GM12878 (cell line): Measurements from ENCODE around the gene REPIN1. TPM values are rescaled to one million over a fixed set of nuclear protein-coding genes. Genes with fewer than 3 reads are reported as not detected.

Source experiments
- ATAC-seq: fragments of 200-7000 bp; cut with Tn5 transposase; 3 replicates; pipeline ENCODE4 v1.9.1; 2020; ENCODE audit warnings: mild to moderate bottlenecking, moderate library complexity
- BruUV-seq: library from RNA; stranded (reverse); fragments of 400-500 nt; replicated peaks from 2 replicates; lab custom pipeline; 2021; lab: Mats Ljungman, UMichigan
- CTCF ChIA-PET: fragments of 300-600 bp; sonication (Branson Sonifier 250); formaldehyde crosslinking; extraction: SDS; loops from one replicate; lab custom pipeline; 2021; ENCODE audit warnings: inconsistent platforms; lab: Yijun Ruan, JAX
- POLR2A ChIA-PET: fragments of 350-600 bp; formaldehyde crosslinking; extraction: SDS; loops from one replicate; lab custom pipeline; 2021; ENCODE audit warnings: inconsistent platforms; lab: Charles Lee
- RAD21 ChIA-PET: fragments of 300-600 bp; sonication (Branson Sonifier 250); formaldehyde crosslinking; loops from one replicate; lab custom pipeline; 2023; ENCODE audit warnings: antibody characterized with exemption; ENCODE audit not compliant: unreplicated experiment; lab: Charles Lee
- SMC1A ChIA-PET: fragments of 300-600 bp; sonication (Branson Sonifier 250); formaldehyde crosslinking; loops from one replicate; lab custom pipeline; 2023; ENCODE audit not compliant: unreplicated experiment, uncharacterized antibody; lab: Charles Lee
- DNase-seq: peaks from one replicate; pipeline ENCODE4 v3.0.0-alpha.2; 2011; ENCODE audit warnings: low read depth, low spot score
- FAIRE-seq: peaks from 3 replicates; lab custom pipeline; 2011; peaks lifted over from hg19 to GRCh38; lab: Jason Lieb, UNC
- H2AFZ ChIP-seq: 2 replicates; pipeline ENCODE4 v1.6.0; 2011; ENCODE audit warnings: low read depth, low read length, control low read depth; ENCODE audit not compliant: control insufficient read depth
- H3K27ac ChIP-seq: 2 replicates; pipeline ENCODE4 v1.5.1; 2011; ENCODE audit warnings: control low read depth; ENCODE audit not compliant: control insufficient read depth, insufficient read depth
- H3K27me3 ChIP-seq, 2 experiments: replicated peaks in 1 of 2; 2 replicates each; pipeline versions ENCODE4 v1.6.0 to v1.6.1; 2011; ENCODE audit warnings: low read length in 1 of 2; ENCODE audit not compliant: control insufficient read depth in 2 of 2, insufficient read depth in 2 of 2
- H3K36me3 ChIP-seq, 2 experiments: 2 replicates each; pipeline ENCODE4 v1.5.1; 2011; ENCODE audit warnings: low read length in 1 of 2; ENCODE audit not compliant: control insufficient read depth in 2 of 2, insufficient read depth in 2 of 2
- H3K4me1 ChIP-seq: 2 replicates; pipeline ENCODE4 v1.6.1; 2011; ENCODE audit warnings: mild to moderate bottlenecking, low read length, moderate library complexity, mixed read lengths; ENCODE audit not compliant: control insufficient read depth, insufficient read depth
- H3K4me2 ChIP-seq: 2 replicates; pipeline ENCODE4 v1.6.0; 2011; ENCODE audit warnings: control low read depth; ENCODE audit not compliant: control insufficient read depth, insufficient read depth
- H3K4me3 ChIP-seq: fragments of 200-600 bp; sonication (generic); 2 replicates; pipeline ENCODE4 v1.5.1; 2016
- H3K79me2 ChIP-seq: 2 replicates; pipeline ENCODE4 v1.6.0; 2011; ENCODE audit warnings: low read length; ENCODE audit not compliant: control insufficient read depth, insufficient read depth
- H3K9ac ChIP-seq: 2 replicates; pipeline ENCODE4 v1.8.0; 2011; ENCODE audit warnings: low read length, control low read depth, mixed read lengths; ENCODE audit not compliant: control insufficient read depth, insufficient read depth
- H3K9me3 ChIP-seq: replicated peaks from 3 replicates; pipeline ENCODE4 v1.5.1; 2011; ENCODE audit warnings: mild to moderate bottlenecking, low read length; ENCODE audit not compliant: control insufficient read depth, insufficient read depth
- H4K20me1 ChIP-seq: 2 replicates; pipeline ENCODE4 v1.6.0; 2011; ENCODE audit not compliant: control insufficient read depth, insufficient read depth
- ASH2L ChIP-seq: fragments of 300-600, 200-600 bp; sonication (generic); IDR thresholded peaks from 2 replicates; pipeline ENCODE4 v1.6.1; 2017; ENCODE audit warnings: low read depth, mild to moderate bottlenecking, borderline replicate concordance
- ATF7 ChIP-seq: fragments of 450-650 bp; IDR thresholded peaks from 2 replicates; pipeline ENCODE4 v1.6.1; 2016; ENCODE audit warnings: low read depth, mild to moderate bottlenecking
- EED ChIP-seq: sonication (generic); IDR thresholded peaks from 2 replicates; pipeline ENCODE4 v1.6.1; 2016; ENCODE audit warnings: antibody characterized with exemption, low read depth
- ETV6 ChIP-seq, 2 experiments: fragments of 450-650 bp in 1 of 2; IDR thresholded peaks in 1 of 2; conservative IDR thresholded peaks in 1 of 2; 2 replicates each; pipeline ENCODE4 v1.6.1; 2014; ENCODE audit warnings: antibody characterized with exemption in 1 of 2, borderline replicate concordance in 1 of 2, low read depth in 1 of 2, mild to moderate bottlenecking in 1 of 2, moderate library complexity in 1 of 2
- GABPA ChIP-seq: IDR thresholded peaks from 2 replicates; pipeline ENCODE4 v1.6.1; 2014; ENCODE audit warnings: antibody characterized with exemption, low read depth, mild to moderate bottlenecking, inconsistent platforms
- KDM1A ChIP-seq: fragments of 200-600 bp; sonication (generic); IDR thresholded peaks from 2 replicates; pipeline ENCODE4 v1.6.1; 2016; ENCODE audit warnings: borderline replicate concordance
- MTA2 ChIP-seq: fragments of 450-650 bp; IDR thresholded peaks from 2 replicates; pipeline ENCODE4 v1.6.1; 2016; ENCODE audit warnings: low read depth, mild to moderate bottlenecking, moderate library complexity
- NFIC ChIP-seq: IDR thresholded peaks from 2 replicates; pipeline ENCODE4 v1.6.1; 2012; ENCODE audit warnings: low read depth, mild to moderate bottlenecking, inconsistent platforms, low read length, moderate library complexity
- NR2C1 ChIP-seq: fragments of 450-650 bp; IDR thresholded peaks from 2 replicates; pipeline ENCODE4 v1.6.1; 2017; ENCODE audit warnings: antibody characterized with exemption, mild to moderate bottlenecking, moderate library complexity
- PKNOX1 ChIP-seq: fragments of 450-650 bp; IDR thresholded peaks from 2 replicates; pipeline ENCODE4 v1.6.1; 2016; ENCODE audit warnings: mild to moderate bottlenecking
- PML ChIP-seq: IDR thresholded peaks from 2 replicates; pipeline ENCODE4 v1.6.1; 2012; ENCODE audit warnings: low read length, inconsistent platforms
- RELB ChIP-seq: fragments of 450-650 bp; IDR thresholded peaks from 2 replicates; pipeline ENCODE4 v1.6.1; 2017; ENCODE audit warnings: low read depth, mild to moderate bottlenecking, moderate library complexity
- SPI1 ChIP-seq: IDR thresholded peaks from 2 replicates; pipeline ENCODE4 v1.6.1; 2011; ENCODE audit warnings: low read depth, mild to moderate bottlenecking, low read length, moderate library complexity, borderline replicate concordance; ENCODE audit not compliant: insufficient read depth
- SRF ChIP-seq, 2 experiments: IDR thresholded peaks; 2 replicates each; pipeline ENCODE4 v1.6.1; 2011; ENCODE audit warnings: low read depth in 2 of 2, low read length in 2 of 2, mild to moderate bottlenecking in 1 of 2, moderate library complexity in 1 of 2
- ZNF24 ChIP-seq: fragments of 450-650 bp; IDR thresholded peaks from 2 replicates; pipeline ENCODE4 v1.6.1; 2017; ENCODE audit warnings: antibody characterized with exemption, mild to moderate bottlenecking
- ZNF687 ChIP-seq: fragments of 450-650 bp; IDR thresholded peaks from 2 replicates; pipeline ENCODE4 v1.6.1; 2017; ENCODE audit warnings: mild to moderate bottlenecking, moderate library complexity
- WGBS: methylation state at CpG from one replicate; pipeline ENCODE4 v1.1.6; 2016; ENCODE audit warnings: low lambda C conversion rate; ENCODE audit not compliant: insufficient replicate concordance, insufficient coverage; ENCODE audit errors: missing lambda C conversion rate; 5-methylcytosine and 5-hydroxymethylcytosine counted together
- in situ Hi-C: fragments of 300-500 bp; cut with MboI; formaldehyde crosslinking; loops from 9 replicates; pipeline ENCODE4 v1.14.3; 2018; ENCODE audit warnings: mixed read lengths
- intact Hi-C: fragments of 100-400 bp; cut with micrococcal nuclease; formaldehyde crosslinking; loops from one replicate; pipeline ENCODE4 v1.14.2; 2022; ENCODE audit not compliant: unreplicated experiment
- polyA plus RNA-seq, 11 experiments: library from polyadenylated mRNA; depleted of rRNA in 4 of 11; unstranded in 6 of 11; stranded (reverse) in 5 of 11; fragments of >200 nt; fragmentation: Nextera tagmentation in 4 of 11; fragmentation: Illumina TruSeq in 1 of 11; extraction: Ambion mirVana in 4 of 11; extraction: Trizol in 1 of 11; gene quantifications; 1 replicate in 1 of 11; 2 replicates in 10 of 11; pipeline versions ENCODE4 v1.2.1 to v1.2.3, GENCODE V29; 2011 to 2016; ENCODE audit warnings: inconsistent platforms in 2 of 11, missing spikeins in 2 of 11, low read depth in 1 of 11
- total RNA-seq, 4 experiments: library from RNA; depleted of rRNA in 3 of 4; stranded (reverse); fragments of >200 nt in 3 of 4; fragmentation: Illumina TruSeq in 1 of 4; extraction: Trizol in 1 of 4; gene quantifications; 2 replicates each; pipeline versions ENCODE4 v1.2.1 to v1.2.3, GENCODE V29; 2013 to 2021

Gene REPIN1
- total and polyA plus RNA-seq, 10 of the 15 experiments (the other 5 are each of a cell fraction or from before 2014, with no cell fraction given), result 5.1 to 172 (median 76.9) TPM

GRCh38 chr7:150377196-150377595 lies 8.6 kb downstream of the REPIN1 start:
- ChIA-PET CTCF (interaction anchor here (0.7 to 2.2 kb wide), 11 partner anchors 7 to 570 kb away, joined by 3 to 18 read pairs (median 7); partner anchors contain the start of gene REPIN1), POLR2A (interaction anchor here (1.0 to 6.2 kb wide), 15 partner anchors 8 to 58 kb away, joined by 3 to 89 read pairs (median 6); partner anchors contain the start of gene REPIN1), RAD21 (interaction anchor here (1.1 to 2.2 kb wide), 8 partner anchors 9 to 309 kb away, joined by 3 to 45 read pairs (median 7); partner anchors contain the start of genes GIMAP2 and REPIN1), SMC1A (interaction anchor here (1.0 to 2.2 kb wide), 13 partner anchors 10 to 57 kb away, joined by 3 to 41 read pairs (median 5); partner anchors contain the start of gene REPIN1)
- Histone ChIP-seq H3K36me3 (peaks cover 6 to 10% of the 10 kb centered on the region in 2 experiments; a peak in 2 of 4 replicates), H3K27me3 (no peaks in the 10 kb centered on the region), H3K79me2 (peaks cover 57% of the 10 kb centered on the region), H4K20me1 (no peaks in the 10 kb centered on the region), H3K4me2 (peak overlapping the region; percentile 95; the same call in 1 of the 2 replicates), H3K4me3 (no peak overlapping the region), H3K9me3 (no peaks in the 10 kb centered on the region), H3K9ac (no peak overlapping the region), H2AFZ (no peak overlapping the region), H3K4me1 (peaks cover 64% of the 10 kb centered on the region), H3K27ac (peak overlapping the region; percentile 97)
- ATAC-seq (no peak), FAIRE-seq (no peak), DNase-seq (no peak)
- intact Hi-C loops (loop anchor here (5.0 kb wide), 1 partner anchor 290 kb away; no protein-coding TSS in a partner anchor), in situ Hi-C loops (no loop called here)
- WGBS, result 0% methylated on average over 3 of the region's 3 CpGs
- BruUV-seq, result no TSS peak
- TF ChIP-seq ATF7, result 0 out of 2 replicates have a peak, but pooled peaks have one; percentile 9
- peak in 1 of 2 experiments; percentile 81; a peak in 1 of 4 replicates for TF ChIP-seq ETV6 (conservative IDR thresholded peaks at IDR 0.05 in 1 of 2, IDR thresholded peaks at IDR 0.05 in 1 of 2; ENCODE audit: borderline replicate concordance in 1 of 2, low read depth in 1 of 2)
- no peak for TF ChIP-seq GABPA
- TF ChIP-seq PKNOX1, result 0 out of 2 replicates have a peak, but pooled peaks have one; percentile 24
- TF ChIP-seq EED, result no peak
- TF ChIP-seq MTA2, result 0 out of 2 replicates have a peak, but pooled peaks have one; percentile 40
- peak; percentile 74 for TF ChIP-seq SPI1
- no peak for TF ChIP-seq ZNF687
- 0 out of 2 replicates have a peak, but pooled peaks have one; percentile 16 for TF ChIP-seq PML
- peak; percentile 18; the same call in 1 of the 2 replicates for TF ChIP-seq NFIC
- TF ChIP-seq ZNF24, result peak; percentile 87
- TF ChIP-seq RELB, result no peak; the same call in 1 of the 2 replicates
- TF ChIP-seq SRF (IDR thresholded peaks at IDR 0.05; ENCODE audit: low read depth in 2 of 2, low read length in 2 of 2), result no peak
- no peak for TF ChIP-seq ASH2L
- no peak for TF ChIP-seq NR2C1
- no peak for TF ChIP-seq KDM1A
